SK-N-SH treated with all-trans-retinoic acid at 6 μM for 48 hours (cell line): ENCODE results near the gene UIMC1.
"Not testable (repeated sequence)": the region's sequence is repeated elsewhere in the genome, so short reads cannot be mapped to it uniquely, and the experiment has no call there.

Experiments
- ATAC-seq: fragments of 200-7000 bp; cut with Tn5 transposase; 3 replicates; pipeline ENCODE4 v1.9.1; 2020; ENCODE audit warnings: mild to moderate bottlenecking, moderate library complexity
- ARNTL ChIP-seq: fragments of 450-650 bp; formaldehyde crosslinking; IDR thresholded peaks from 2 replicates; pipeline ENCODE4 v1.5.0; 2020; ENCODE audit warnings: low read depth, mild to moderate bottlenecking, moderate library complexity, borderline replicate concordance
- CSDC2 ChIP-seq: fragments of 250-450 bp; sonication (Bioruptor Pico); IDR thresholded peaks from 2 replicates; pipeline ENCODE4 v1.5.0; 2020; ENCODE audit warnings: mild to moderate bottlenecking, moderate library complexity
- ESRRG ChIP-seq: fragments of 250-450 bp; sonication (Bioruptor Pico); IDR thresholded peaks from 2 replicates; pipeline ENCODE4 v1.6.1; 2021; ENCODE audit warnings: mild to moderate bottlenecking
- GLIS3 ChIP-seq: fragments of 250-450 bp; sonication (Bioruptor Pico); IDR thresholded peaks from 2 replicates; pipeline ENCODE4 v1.5.0; 2020; ENCODE audit warnings: mild to moderate bottlenecking, moderate library complexity
- ISL1 ChIP-seq: fragments of 250-450 bp; sonication (Bioruptor Pico); IDR thresholded peaks from 2 replicates; pipeline ENCODE4 v2.1.2; 2022; ENCODE audit warnings: mild to moderate bottlenecking, moderate library complexity
- OSR1 ChIP-seq: fragments of 250-450 bp; sonication (Bioruptor Pico); IDR thresholded peaks from 2 replicates; pipeline ENCODE4 v1.8.0; 2022; ENCODE audit warnings: moderate library complexity, mild to moderate bottlenecking, inconsistent platforms
- PPARA ChIP-seq: fragments of 250-450 bp; sonication (Bioruptor Pico); IDR thresholded peaks from 2 replicates; pipeline ENCODE4 v1.5.0; 2020; ENCODE audit warnings: mild to moderate bottlenecking, borderline replicate concordance
- RARB ChIP-seq: fragments of 250-450 bp; sonication (Bioruptor Pico); IDR thresholded peaks from 2 replicates; pipeline ENCODE4 v1.8.0; 2021; ENCODE audit warnings: mild to moderate bottlenecking, moderate library complexity
- SNAI2 ChIP-seq: fragments of 250-450 bp; sonication (Bioruptor Pico); IDR thresholded peaks from 2 replicates; pipeline ENCODE4 v1.5.0; 2020; ENCODE audit warnings: mild to moderate bottlenecking, moderate library complexity
- TCF4 ChIP-seq: fragments of 250-450 bp; sonication (Bioruptor Pico); IDR thresholded peaks from 2 replicates; pipeline ENCODE4 v1.8.0; 2021; ENCODE audit warnings: mild to moderate bottlenecking, moderate library complexity, borderline replicate concordance
- TOX ChIP-seq: fragments of 250-450 bp; sonication (Bioruptor Pico); IDR thresholded peaks from 2 replicates; pipeline ENCODE4 v1.8.0; 2021; ENCODE audit warnings: mild to moderate bottlenecking, moderate library complexity, borderline replicate concordance
- ZC3H10 ChIP-seq: fragments of 250-450 bp; sonication (Bioruptor Pico); IDR thresholded peaks from 2 replicates; pipeline ENCODE4 v1.5.1; 2021; ENCODE audit warnings: mild to moderate bottlenecking, moderate library complexity
- ZFP30 ChIP-seq: fragments of 450-650 bp; formaldehyde crosslinking; IDR thresholded peaks from 2 replicates; pipeline ENCODE4 v1.5.0; 2022; ENCODE audit warnings: mild to moderate bottlenecking, moderate library complexity
- ZNF565 ChIP-seq: fragments of 450-650 bp; formaldehyde crosslinking; conservative IDR thresholded peaks from 2 replicates; pipeline ENCODE4 v1.5.0; 2020; ENCODE audit warnings: low read depth, mild to moderate bottlenecking, moderate library complexity
- ZNF70 ChIP-seq: fragments of 450-650 bp; formaldehyde crosslinking; IDR thresholded peaks from 2 replicates; pipeline ENCODE4 v1.5.0; 2020; ENCODE audit warnings: mild to moderate bottlenecking, moderate library complexity
- ZNF8 ChIP-seq: fragments of 450-650 bp; formaldehyde crosslinking; IDR thresholded peaks from 2 replicates; pipeline ENCODE4 v1.5.0; 2020; ENCODE audit warnings: mild to moderate bottlenecking, moderate library complexity
- TF ChIP-seq, protein P1 (sequence below): fragments of 250-450 bp; sonication (Bioruptor Pico); IDR thresholded peaks from 2 replicates; pipeline ENCODE4 v1.8.0; 2020; ENCODE audit warnings: mild to moderate bottlenecking, moderate library complexity, borderline replicate concordance
- TF ChIP-seq, protein P2 (sequence below): fragments of 250-450 bp; sonication (Bioruptor Pico); IDR thresholded peaks from 2 replicates; pipeline ENCODE4 v1.5.1; 2020; ENCODE audit warnings: low read depth, mild to moderate bottlenecking, moderate library complexity
- TF ChIP-seq, protein P3 (sequence below): fragments of 250-450 bp; sonication (Bioruptor Pico); IDR thresholded peaks from 2 replicates; pipeline ENCODE4 v1.8.0; 2021; ENCODE audit warnings: low read depth, mild to moderate bottlenecking, moderate library complexity, borderline replicate concordance
- TF ChIP-seq, protein P4 (sequence below): fragments of 250-450 bp; sonication (Bioruptor Pico); IDR thresholded peaks from 2 replicates; pipeline ENCODE4 v1.5.1; 2021; ENCODE audit warnings: mild to moderate bottlenecking, moderate library complexity

UIMC1 gene

DNA sequence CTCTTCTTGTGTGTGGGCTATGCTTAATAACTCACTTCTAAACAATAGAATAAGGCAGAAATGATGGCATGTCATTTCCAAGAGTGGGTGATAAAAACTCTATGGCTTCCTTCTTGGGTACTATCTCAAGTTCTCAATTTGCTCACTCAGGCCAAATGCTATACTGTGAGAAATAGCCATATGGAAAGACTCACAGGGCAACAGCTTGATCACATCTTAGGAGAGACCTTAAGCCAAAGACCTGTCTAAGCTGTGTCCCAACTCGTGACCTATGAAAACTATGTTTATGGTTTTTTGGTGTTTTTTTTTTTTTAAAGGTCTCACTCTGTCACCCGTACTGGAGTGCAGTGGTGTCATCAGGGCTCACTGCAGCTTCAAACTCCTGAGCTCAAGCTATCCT, 2.1 kb upstream of the UIMC1 start (continued):
- TF ChIP-seq, protein P1, sequence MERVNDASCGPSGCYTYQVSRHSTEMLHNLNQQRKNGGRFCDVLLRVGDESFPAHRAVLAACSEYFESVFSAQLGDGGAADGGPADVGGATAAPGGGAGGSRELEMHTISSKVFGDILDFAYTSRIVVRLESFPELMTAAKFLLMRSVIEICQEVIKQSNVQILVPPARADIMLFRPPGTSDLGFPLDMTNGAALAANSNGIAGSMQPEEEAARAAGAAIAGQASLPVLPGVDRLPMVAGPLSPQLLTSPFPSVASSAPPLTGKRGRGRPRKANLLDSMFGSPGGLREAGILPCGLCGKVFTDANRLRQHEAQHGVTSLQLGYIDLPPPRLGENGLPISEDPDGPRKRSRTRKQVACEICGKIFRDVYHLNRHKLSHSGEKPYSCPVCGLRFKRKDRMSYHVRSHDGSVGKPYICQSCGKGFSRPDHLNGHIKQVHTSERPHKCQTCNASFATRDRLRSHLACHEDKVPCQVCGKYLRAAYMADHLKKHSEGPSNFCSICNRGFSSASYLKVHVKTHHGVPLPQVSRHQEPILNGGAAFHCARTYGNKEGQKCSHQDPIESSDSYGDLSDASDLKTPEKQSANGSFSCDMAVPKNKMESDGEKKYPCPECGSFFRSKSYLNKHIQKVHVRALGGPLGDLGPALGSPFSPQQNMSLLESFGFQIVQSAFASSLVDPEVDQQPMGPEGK = no peak
- TF ChIP-seq PPARA (CRISPR knock-in tag) (no peak), GLIS3 (no peak), ZNF70 (CRISPR knock-in tag) (no peak)
- TF ChIP-seq, all 23 proteins: peak for 0

DNA sequence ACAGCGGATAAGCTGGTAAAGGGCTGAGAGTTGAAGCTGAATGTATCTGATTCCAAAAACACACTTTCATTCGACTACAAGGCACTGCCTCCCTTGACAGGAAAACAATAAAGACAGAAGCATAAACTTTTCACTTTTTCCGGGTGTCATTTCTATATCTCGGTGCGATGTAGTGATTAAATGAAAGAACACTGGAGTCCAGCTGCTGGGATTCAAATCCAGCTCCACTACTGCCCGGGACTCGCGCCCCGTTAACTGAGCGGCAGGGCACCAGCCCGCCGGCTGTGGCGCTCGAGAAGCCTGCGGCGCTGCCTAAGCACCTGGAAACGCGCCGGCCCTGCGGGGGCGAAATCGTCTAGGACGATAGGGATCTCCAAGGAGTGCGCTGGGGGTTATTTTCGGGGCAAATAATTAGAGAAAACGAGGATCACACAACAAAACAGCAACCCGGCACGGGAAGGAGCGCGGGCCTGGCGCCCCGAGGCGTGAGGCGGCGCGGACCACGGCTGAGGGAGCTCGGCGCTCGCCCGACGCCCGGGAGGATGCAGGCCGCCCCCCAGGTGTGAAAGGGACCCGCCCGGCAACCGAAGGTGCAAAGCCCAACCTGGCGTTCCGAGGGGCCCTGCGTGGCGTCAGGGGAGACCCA, 837 bp downstream of the UIMC1 start:
- peak; percentile 87 for ATAC-seq
- TF ChIP-seq ESRRG (CRISPR knock-in tag) (no peak), ISL1 (CRISPR knock-in tag) (no peak), ZNF565 (CRISPR knock-in tag) (no peak), PPARA (CRISPR knock-in tag) (no peak), RARB (CRISPR knock-in tag) (no peak), GLIS3 (no peak), TCF4 (CRISPR knock-in tag) (no peak), ZNF70 (CRISPR knock-in tag) (no peak)
- TF ChIP-seq, protein P2, sequence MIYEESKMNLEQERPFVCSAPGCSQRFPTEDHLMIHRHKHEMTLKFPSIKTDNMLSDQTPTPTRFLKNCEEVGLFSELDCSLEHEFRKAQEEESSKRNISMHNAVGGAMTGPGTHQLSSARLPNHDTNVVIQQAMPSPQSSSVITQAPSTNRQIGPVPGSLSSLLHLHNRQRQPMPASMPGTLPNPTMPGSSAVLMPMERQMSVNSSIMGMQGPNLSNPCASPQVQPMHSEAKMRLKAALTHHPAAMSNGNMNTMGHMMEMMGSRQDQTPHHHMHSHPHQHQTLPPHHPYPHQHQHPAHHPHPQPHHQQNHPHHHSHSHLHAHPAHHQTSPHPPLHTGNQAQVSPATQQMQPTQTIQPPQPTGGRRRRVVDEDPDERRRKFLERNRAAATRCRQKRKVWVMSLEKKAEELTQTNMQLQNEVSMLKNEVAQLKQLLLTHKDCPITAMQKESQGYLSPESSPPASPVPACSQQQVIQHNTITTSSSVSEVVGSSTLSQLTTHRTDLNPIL (CRISPR knock-in tag) = no peak

DNA sequence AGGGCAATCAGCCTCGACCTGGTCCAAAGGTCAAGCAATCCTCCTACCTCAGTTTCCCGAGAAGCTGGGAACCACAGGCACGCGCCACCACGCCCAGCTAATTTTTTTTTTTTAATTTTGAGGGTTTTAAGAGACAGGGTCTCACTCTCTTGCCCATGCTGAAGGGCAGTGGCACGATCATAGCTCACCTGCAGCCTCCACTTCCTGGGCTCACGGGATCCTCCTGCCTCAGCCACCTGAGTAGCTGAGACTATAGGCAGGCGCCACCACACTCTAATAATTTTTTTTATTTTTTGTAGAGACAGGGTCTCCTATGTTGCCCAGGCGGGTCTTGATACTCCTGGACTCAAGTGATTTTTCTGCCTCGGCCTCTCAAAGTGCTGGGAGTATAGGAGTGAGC, 1.6 kb downstream of the UIMC1 start:
- TF ChIP-seq RARB (CRISPR knock-in tag) (no peak), ZNF70 (CRISPR knock-in tag) (no peak), ARNTL (CRISPR knock-in tag) (no peak), ZNF8 (CRISPR knock-in tag) (no peak), ZC3H10 (CRISPR knock-in tag) (no peak)
- TF ChIP-seq, protein P3, sequence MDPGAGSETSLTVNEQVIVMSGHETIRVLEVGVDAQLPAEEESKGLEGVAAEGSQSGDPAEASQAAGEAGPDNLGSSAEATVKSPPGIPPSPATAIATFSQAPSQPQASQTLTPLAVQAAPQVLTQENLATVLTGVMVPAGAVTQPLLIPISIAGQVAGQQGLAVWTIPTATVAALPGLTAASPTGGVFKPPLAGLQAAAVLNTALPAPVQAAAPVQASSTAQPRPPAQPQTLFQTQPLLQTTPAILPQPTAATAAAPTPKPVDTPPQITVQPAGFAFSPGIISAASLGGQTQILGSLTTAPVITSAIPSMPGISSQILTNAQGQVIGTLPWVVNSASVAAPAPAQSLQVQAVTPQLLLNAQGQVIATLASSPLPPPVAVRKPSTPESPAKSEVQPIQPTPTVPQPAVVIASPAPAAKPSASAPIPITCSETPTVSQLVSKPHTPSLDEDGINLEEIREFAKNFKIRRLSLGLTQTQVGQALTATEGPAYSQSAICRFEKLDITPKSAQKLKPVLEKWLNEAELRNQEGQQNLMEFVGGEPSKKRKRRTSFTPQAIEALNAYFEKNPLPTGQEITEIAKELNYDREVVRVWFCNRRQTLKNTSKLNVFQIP = no peak
- TF ChIP-seq, protein P2 (CRISPR knock-in tag) = no peak
- TF ChIP-seq, protein P1 = no peak
- TF ChIP-seq, protein P4, sequence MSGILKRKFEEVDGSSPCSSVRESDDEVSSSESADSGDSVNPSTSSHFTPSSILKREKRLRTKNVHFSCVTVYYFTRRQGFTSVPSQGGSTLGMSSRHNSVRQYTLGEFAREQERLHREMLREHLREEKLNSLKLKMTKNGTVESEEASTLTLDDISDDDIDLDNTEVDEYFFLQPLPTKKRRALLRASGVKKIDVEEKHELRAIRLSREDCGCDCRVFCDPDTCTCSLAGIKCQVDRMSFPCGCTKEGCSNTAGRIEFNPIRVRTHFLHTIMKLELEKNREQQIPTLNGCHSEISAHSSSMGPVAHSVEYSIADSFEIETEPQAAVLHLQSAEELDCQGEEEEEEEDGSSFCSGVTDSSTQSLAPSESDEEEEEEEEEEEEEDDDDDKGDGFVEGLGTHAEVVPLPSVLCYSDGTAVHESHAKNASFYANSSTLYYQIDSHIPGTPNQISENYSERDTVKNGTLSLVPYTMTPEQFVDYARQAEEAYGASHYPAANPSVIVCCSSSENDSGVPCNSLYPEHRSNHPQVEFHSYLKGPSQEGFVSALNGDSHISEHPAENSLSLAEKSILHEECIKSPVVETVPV (CRISPR knock-in tag) = no peak
- ATAC-seq = no peak

DNA sequence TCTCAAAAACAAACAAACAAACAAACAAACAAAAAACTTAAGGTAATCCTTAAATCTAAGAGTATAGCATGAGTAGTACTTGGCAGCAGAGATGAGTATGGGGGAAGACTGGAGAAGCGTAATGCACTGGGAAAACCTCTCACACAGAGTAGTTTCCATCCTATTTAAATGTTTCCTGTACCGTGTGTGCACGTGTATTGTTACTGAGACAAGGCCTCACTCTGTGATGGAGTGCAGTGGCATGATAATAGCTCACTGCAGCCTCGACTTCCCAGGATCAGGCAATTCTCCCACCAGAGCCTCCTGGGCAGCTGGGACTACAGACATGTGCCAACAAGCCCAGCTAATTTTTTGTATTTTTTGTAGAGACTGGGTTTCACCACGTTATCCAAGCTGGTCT, 2.9 kb downstream of the UIMC1 start:
- ATAC-seq = no peak
- TF ChIP-seq TCF4 (CRISPR knock-in tag) (no peak), CSDC2 (no peak), PPARA (CRISPR knock-in tag) (no peak), ZNF70 (CRISPR knock-in tag) (no peak), ZNF565 (CRISPR knock-in tag) (no peak), GLIS3 (no peak), OSR1 (CRISPR knock-in tag) (no peak), ESRRG (CRISPR knock-in tag) (no peak), RARB (CRISPR knock-in tag) (no peak), ARNTL (CRISPR knock-in tag) (no peak), SNAI2 (no peak), ISL1 (CRISPR knock-in tag) (no peak), TOX (CRISPR knock-in tag) (no peak), ZFP30 (CRISPR knock-in tag) (no peak)
- TF ChIP-seq, protein P2 (CRISPR knock-in tag) = no peak
- TF ChIP-seq, protein P4 (CRISPR knock-in tag) = no peak

DNA sequence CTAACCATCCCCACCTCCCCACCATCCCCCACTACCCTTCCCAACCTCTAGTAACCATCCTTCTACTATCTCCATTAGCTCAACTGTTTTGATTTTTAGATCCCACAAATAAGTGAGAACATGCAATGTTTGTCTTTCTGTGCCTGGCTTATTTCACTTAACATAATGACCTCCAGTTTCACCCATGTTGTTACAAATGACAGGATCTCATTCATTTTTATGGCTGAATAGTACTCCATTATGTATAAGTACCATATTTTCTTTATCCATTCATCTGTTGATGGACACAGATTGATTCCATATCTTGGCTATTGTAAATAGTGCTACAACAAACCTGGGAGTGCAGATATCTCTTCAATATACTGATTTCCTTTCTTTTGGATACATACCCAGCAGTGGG, 7.1 kb downstream of the UIMC1 start:
- ATAC-seq = not testable (repeated sequence)
